CD4-positive, alpha-beta memory T cell (primary cell): ENCODE measurements around the gene TINAGL1. TPM values are rescaled to one million over a fixed set of nuclear protein-coding genes. Genes with fewer than 3 reads are reported as not detected.
A peak's percentile ranks its signal among the peaks of the same experiment; 100 is the strongest.

Source experiments
- CTCF ChIA-PET: fragments of 350-600 bp; sonication (Branson Sonifier 250); formaldehyde crosslinking; loops from one replicate; lab custom pipeline; 2021; ENCODE audit warnings: inconsistent platforms; ENCODE audit not compliant: partially characterized antibody; lab: Charles Lee
- POLR2A ChIA-PET: fragments of 350-600 bp; sonication (Branson Sonifier 250); formaldehyde crosslinking; loops from one replicate; lab custom pipeline; 2021; ENCODE audit not compliant: partially characterized antibody; lab: Charles Lee
- DNase-seq, 5 donors: peaks; one replicate each; pipeline versions ENCODE4 v3.0.0 to v3.0.0-alpha.2; 2020 to 2022; ENCODE audit warnings: mixed read lengths in 1 of 5
- H3K27ac ChIP-seq: one replicate; pipeline ENCODE4 v1.7.0; 2013; ENCODE audit warnings: low read depth, low read length
- H3K27me3 ChIP-seq: 2 replicates; pipeline ENCODE4 v1.7.0; 2013; ENCODE audit warnings: mild to moderate bottlenecking, low read length, moderate library complexity; ENCODE audit not compliant: insufficient read depth
- H3K36me3 ChIP-seq: 2 replicates; pipeline ENCODE4 v1.7.0; 2013; ENCODE audit warnings: mild to moderate bottlenecking, low read length, moderate library complexity; ENCODE audit not compliant: insufficient read depth
- H3K4me1 ChIP-seq: 2 replicates; pipeline ENCODE4 v1.7.0; 2013; ENCODE audit warnings: mild to moderate bottlenecking, low read length, moderate library complexity; ENCODE audit not compliant: insufficient read depth
- H3K4me3 ChIP-seq, 2 donors: one replicate each; pipeline ENCODE4 v1.7.0; 2013; ENCODE audit warnings: low read length in 2 of 2, mild to moderate bottlenecking in 1 of 2
- H3K9me3 ChIP-seq, 2 donors: one replicate each; pipeline ENCODE4 v1.7.0; 2013; ENCODE audit warnings: low read length in 2 of 2, control low read depth in 1 of 2; ENCODE audit not compliant: control insufficient read depth in 1 of 2
- H3K27ac Mint-ChIP-seq, 7 donors: one replicate each; pipeline ENCODE4 v1.8.0; 2020 to 2021; ENCODE audit warnings: mixed read lengths in 7 of 7, mild to moderate bottlenecking in 6 of 7, inconsistent platforms in 3 of 7, moderate library complexity in 3 of 7
- H3K27me3 Mint-ChIP-seq, 2 donors: one replicate each; pipeline ENCODE4 v1.8.0; 2020 to 2021; ENCODE audit warnings: mixed read lengths in 2 of 2
- H3K36me3 Mint-ChIP-seq, 2 donors: one replicate each; pipeline ENCODE4 v1.8.0; 2020 to 2021; ENCODE audit warnings: mixed read lengths in 2 of 2, inconsistent platforms in 1 of 2, mild to moderate bottlenecking in 1 of 2
- H3K4me1 Mint-ChIP-seq, 4 donors: one replicate each; pipeline ENCODE4 v1.8.0; 2020 to 2021; ENCODE audit warnings: mixed read lengths in 4 of 4, mild to moderate bottlenecking in 1 of 4
- H3K4me3 Mint-ChIP-seq, 8 donors: one replicate each; pipeline ENCODE4 v1.8.0; 2020 to 2021; ENCODE audit warnings: mixed read lengths in 8 of 8, mild to moderate bottlenecking in 7 of 8, moderate library complexity in 6 of 8, inconsistent platforms in 3 of 8
- H3K9me3 Mint-ChIP-seq, 8 donors: one replicate each; pipeline ENCODE4 v1.8.0; 2020 to 2021; ENCODE audit warnings: mixed read lengths in 8 of 8, mild to moderate bottlenecking in 5 of 8, inconsistent platforms in 3 of 8, moderate library complexity in 1 of 8
- intact Hi-C: fragments of 100-400 bp; cut with micrococcal nuclease; formaldehyde crosslinking; loops from one replicate; pipeline ENCODE4 v1.15.1; 2023
- polyA plus RNA-seq, 2 donors: library from polyadenylated mRNA; unstranded; fragments of 300-500 nt; fragmentation: Illumina TruSeq; gene quantifications; one replicate each; pipeline ENCODE4 v1.2.3, GENCODE V29; 2021
- total RNA-seq, 2 experiments: library from RNA; stranded (reverse); gene quantifications; one replicate each; pipeline ENCODE4 v1.2.3, GENCODE V29; 2021

TINAGL1 gene
- total and polyA plus RNA-seq, 4 experiments from 2014 or later: not detected

DNA sequence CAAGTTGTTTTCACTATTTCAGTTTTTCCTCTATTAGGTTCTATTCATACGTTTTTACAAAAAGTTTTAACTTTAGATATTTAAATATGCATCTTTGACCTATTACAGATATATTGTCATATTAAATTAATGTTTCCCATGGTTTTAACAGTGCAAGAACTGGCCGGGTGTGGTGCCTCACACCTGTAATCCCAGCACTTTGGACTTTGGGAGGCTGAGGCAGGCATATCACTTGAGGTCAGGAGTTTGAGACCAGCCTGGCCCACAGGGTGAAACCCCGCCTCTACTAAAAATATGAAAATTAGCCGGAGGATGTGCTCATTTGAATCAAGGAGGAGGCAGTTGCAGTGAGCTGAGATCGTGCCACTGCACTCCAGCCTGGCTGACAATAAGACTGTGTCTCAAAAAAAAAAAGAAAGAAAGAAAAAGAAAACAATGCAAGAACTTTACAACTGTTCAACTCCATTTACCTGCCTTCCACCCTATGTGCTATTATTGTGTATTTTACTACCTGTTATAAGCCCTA, 19.8 kb upstream of the TINAGL1 start:
- Mint-ChIP-seq H3K27ac (no peak overlapping the region), H3K4me3 (no peak overlapping the region), H3K4me1 (no peaks in the 10 kb centered on the region), H3K36me3 (no peaks in the 10 kb centered on the region), H3K27me3 (peaks cover 14 to 25% of the 10 kb centered on the region in 2 donors), H3K9me3 (peaks cover 0 to 14% (median 8%) of the 10 kb centered on the region in 8 donors)
- H3K4me3 ChIP-seq: no peak overlapping the region
- ChIA-PET CTCF (interaction anchor here (0.7 kb wide), 1 partner anchor 211 kb away, joined by 3 read pairs; no protein-coding TSS in a partner anchor), POLR2A (no interaction called here)
- intact Hi-C loops: no loop called here
- peaks cover 3% of the 10 kb centered on the region for H3K27me3 ChIP-seq
- no peaks in the 10 kb centered on the region for H3K9me3 ChIP-seq
- no peak overlapping the region for H3K27ac ChIP-seq
- H3K36me3 ChIP-seq: no peaks in the 10 kb centered on the region
- no peak for DNase-seq
- no peaks in the 10 kb centered on the region for H3K4me1 ChIP-seq

GRCh38 chr1:31559715-31560114, 16.6 kb upstream of the TINAGL1 start:
- Histone ChIP-seq H3K27ac (no peak overlapping the region), H3K4me3 (no peak overlapping the region), H3K27me3 (peaks cover 3% of the 10 kb centered on the region), H3K9me3 (no peaks in the 10 kb centered on the region), H3K4me1 (no peaks in the 10 kb centered on the region), H3K36me3 (no peaks in the 10 kb centered on the region)
- Mint-ChIP-seq H3K27me3 (peaks cover 15 to 37% of the 10 kb centered on the region in 2 donors), H3K4me1 (no peaks in the 10 kb centered on the region), H3K36me3 (no peaks in the 10 kb centered on the region), H3K4me3 (no peak overlapping the region), H3K9me3 (peaks cover 0 to 16% (median 8%) of the 10 kb centered on the region in 8 donors), H3K27ac (no peak overlapping the region)
- intact Hi-C loops: loop anchor here (5.0 kb wide), 1 partner anchor 853 kb away; no protein-coding TSS in a partner anchor
- CTCF ChIA-PET: no interaction called here
- DNase-seq: no peak
- POLR2A ChIA-PET: no interaction called here

DNA sequence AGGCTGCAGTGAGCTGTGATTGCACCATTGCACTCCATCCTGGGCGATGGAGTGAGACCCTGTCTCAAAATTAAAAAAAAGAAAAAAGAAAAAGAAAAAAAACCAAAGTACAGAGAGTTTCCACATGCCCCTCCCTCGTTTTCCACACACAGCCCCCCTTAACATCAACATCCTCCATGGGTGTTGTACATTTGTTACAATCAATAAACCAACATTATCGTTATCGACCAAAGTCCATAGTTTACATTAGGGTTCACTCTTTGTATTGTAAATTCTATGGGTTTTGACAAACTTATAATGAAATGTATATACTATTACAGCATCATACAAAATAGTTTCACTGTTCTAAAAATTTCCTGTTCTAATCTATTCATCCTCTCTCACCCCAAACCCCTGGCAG, 15.9 kb upstream of the TINAGL1 start:
- H3K27me3 Mint-ChIP-seq: peaks cover 15 to 36% of the 10 kb centered on the region in 2 donors
- POLR2A ChIA-PET: no interaction called here

GRCh38 chr1:31562707-31563360, 13.5 kb upstream of the TINAGL1 start:
- no peaks in the 10 kb centered on the region for H3K9me3 ChIP-seq
- H3K4me3 Mint-ChIP-seq: peak overlapping the region in 1 of 8 donors; percentile 2
- H3K36me3 Mint-ChIP-seq: no peaks in the 10 kb centered on the region
- DNase-seq: no peak
- H3K27me3 ChIP-seq: peaks cover 3% of the 10 kb centered on the region
- CTCF ChIA-PET: interaction anchor here (0.7 to 2.3 kb wide), 7 partner anchors 14 to 228 kb away, joined by 3 to 11 read pairs (median 3); no protein-coding TSS in a partner anchor
- no peaks in the 10 kb centered on the region for H3K4me1 Mint-ChIP-seq
- no peak overlapping the region for H3K27ac ChIP-seq
- no peak overlapping the region for H3K27ac Mint-ChIP-seq
- no peaks in the 10 kb centered on the region for H3K36me3 ChIP-seq
- H3K9me3 Mint-ChIP-seq: peaks cover 0 to 16% (median 8%) of the 10 kb centered on the region in 8 donors
- POLR2A ChIA-PET: no interaction called here
- H3K27me3 Mint-ChIP-seq: peaks cover 18 to 33% of the 10 kb centered on the region in 2 donors
- intact Hi-C loops: loop anchor here (5.0 kb wide), 1 partner anchor 849 kb away; no protein-coding TSS in a partner anchor
- H3K4me1 ChIP-seq: no peaks in the 10 kb centered on the region
- no peak overlapping the region for H3K4me3 ChIP-seq

More for the DNA sequence above, 15.9 kb upstream of the TINAGL1 start:
- no peaks in the 10 kb centered on the region for H3K4me1 Mint-ChIP-seq
- no peak overlapping the region for H3K4me3 Mint-ChIP-seq
- Histone ChIP-seq H3K27me3 (peaks cover 3% of the 10 kb centered on the region), H3K36me3 (no peaks in the 10 kb centered on the region), H3K4me1 (no peaks in the 10 kb centered on the region), H3K27ac (no peak overlapping the region), H3K9me3 (no peaks in the 10 kb centered on the region), H3K4me3 (no peak overlapping the region)
- intact Hi-C loops: loop anchor here (5.0 kb wide), 1 partner anchor 852 kb away; no protein-coding TSS in a partner anchor
- no peak overlapping the region for H3K27ac Mint-ChIP-seq
- DNase-seq: no peak
- CTCF ChIA-PET: no interaction called here
- H3K9me3 Mint-ChIP-seq: peaks cover 0 to 16% (median 8%) of the 10 kb centered on the region in 8 donors
- H3K36me3 Mint-ChIP-seq: no peaks in the 10 kb centered on the region

DNA sequence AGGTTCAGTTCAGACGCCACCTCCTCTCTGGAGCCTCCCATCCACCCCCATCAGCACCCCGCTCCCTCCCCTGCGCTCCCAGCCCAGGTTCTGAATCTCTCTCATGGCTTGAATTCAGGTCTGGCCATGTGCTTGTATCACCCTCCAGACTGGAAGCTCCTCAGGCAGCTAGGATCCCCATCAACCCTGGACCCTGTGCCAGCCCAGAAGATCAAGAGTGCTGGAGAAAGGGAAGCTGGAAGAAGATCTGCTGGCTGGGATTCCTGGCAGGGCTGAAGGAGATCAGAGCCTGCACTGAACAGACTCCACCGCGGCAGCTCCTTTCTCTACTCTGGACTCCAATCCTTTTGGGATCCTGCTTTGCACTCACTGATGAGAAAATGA, 11.7 kb upstream of the TINAGL1 start:
- Mint-ChIP-seq H3K4me1 (no peaks in the 10 kb centered on the region), H3K27ac (no peak overlapping the region), H3K9me3 (peaks cover 0 to 11% (median 7%) of the 10 kb centered on the region in 8 donors), H3K4me3 (no peak overlapping the region), H3K27me3 (peaks cover 14 to 27% of the 10 kb centered on the region in 2 donors), H3K36me3 (no peaks in the 10 kb centered on the region)
- intact Hi-C loops: loop anchor here (1.0 to 5.0 kb wide), 2 partner anchors 225 to 848 kb away; no protein-coding TSS in a partner anchor
- Histone ChIP-seq H3K9me3 (no peaks in the 10 kb centered on the region), H3K4me3 (no peak overlapping the region), H3K27me3 (no peaks in the 10 kb centered on the region), H3K27ac (no peak overlapping the region), H3K4me1 (no peaks in the 10 kb centered on the region), H3K36me3 (no peaks in the 10 kb centered on the region)
- CTCF ChIA-PET: interaction anchor here (1.2 to 3.3 kb wide), 6 partner anchors 15 to 228 kb away, joined by 3 to 19 read pairs (median 4); no protein-coding TSS in a partner anchor
- no peak for DNase-seq
- POLR2A ChIA-PET: no interaction called here

- H3K9me3 Mint-ChIP-seq: peaks cover 0 to 1% (median 0%) of the 10 kb centered on the region in 8 donors
- no peak overlapping the region for H3K27ac Mint-ChIP-seq
- no peak for DNase-seq
- no peaks in the 10 kb centered on the region for H3K4me1 Mint-ChIP-seq
- CTCF ChIA-PET: no interaction called here
- H3K27me3 Mint-ChIP-seq: peaks cover 12 to 25% of the 10 kb centered on the region in 2 donors
- no peak overlapping the region for H3K27ac ChIP-seq
- intact Hi-C loops: no loop called here
- no peaks in the 10 kb centered on the region for H3K36me3 ChIP-seq
- H3K9me3 ChIP-seq: no peaks in the 10 kb centered on the region
- no peak overlapping the region for H3K4me3 Mint-ChIP-seq
- H3K36me3 Mint-ChIP-seq: no peaks in the 10 kb centered on the region
- POLR2A ChIA-PET: no interaction called here
- H3K4me1 ChIP-seq: no peaks in the 10 kb centered on the region
- no peak overlapping the region for H3K4me3 ChIP-seq
- no peaks in the 10 kb centered on the region for H3K27me3 ChIP-seq
Observed at GRCh38 chr1:31567956-31568570, 8.3 kb upstream of the TINAGL1 start.
